Activated T-cell treated with anti-CD3 and anti-CD28 coated beads, Interleukin-2, amount 50 U/mL, for 1 hour (primary cell): ENCODE results near the gene PI4KA.
"Not testable (repeated sequence)": the region's sequence is repeated elsewhere in the genome, so short reads cannot be mapped to it uniquely, and the experiment has no call there.

Source experiments
- DNase-seq: peaks from one replicate; pipeline ENCODE4 v3.0.0-alpha.2; 2020

PI4KA gene

DNA sequence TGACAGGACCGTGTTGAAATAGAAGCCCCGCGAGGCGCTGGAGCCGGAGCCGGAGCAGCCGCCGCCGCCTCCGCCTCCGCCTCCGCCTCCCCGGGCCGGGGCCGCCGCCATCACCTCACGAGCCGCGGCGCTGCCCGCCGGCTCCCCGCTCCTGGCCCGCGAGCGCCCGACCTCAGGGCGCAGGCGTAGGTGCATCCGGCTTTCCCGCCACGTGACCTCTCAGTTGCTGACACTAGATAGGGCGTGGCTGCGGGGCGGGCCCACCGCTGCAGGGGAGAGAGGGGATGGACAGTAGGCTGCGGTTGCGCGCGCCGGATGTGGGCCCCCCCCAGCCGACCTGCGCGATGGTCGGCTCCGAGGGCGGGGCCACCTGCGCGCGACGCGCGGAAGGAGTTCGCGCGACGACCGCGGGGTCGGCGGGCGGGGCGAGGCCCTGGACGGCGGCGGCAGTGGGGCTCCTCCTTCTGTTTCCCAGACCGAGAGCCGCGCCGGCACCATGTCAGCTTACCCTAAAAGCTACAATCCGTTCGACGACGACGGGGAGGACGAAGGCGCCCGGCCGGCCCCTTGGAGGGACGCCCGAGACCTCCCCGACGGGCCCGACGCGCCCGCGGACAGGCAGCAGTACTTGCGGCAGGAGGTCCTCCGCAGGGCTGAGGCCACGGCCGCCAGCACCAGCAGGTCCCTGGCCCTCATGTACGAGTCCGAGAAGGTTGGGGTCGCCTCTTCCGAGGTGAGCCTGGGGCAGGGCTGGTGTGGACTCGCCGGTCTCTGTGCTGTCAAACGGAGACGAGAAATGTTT lies at the start of gene PI4KA, which contains the start of gene SNAP29:
Gene PI4KA (minus strand): TSS at position 197 of the 802 bp plus-strand sequence. CDS start 86 bp downstream, at position 111.
Gene SNAP29 (plus strand): TSS at position 393 of the 802 bp plus-strand sequence. CDS start 104 bp downstream, at position 497.
- peak; percentile 96 for DNase-seq

DNA sequence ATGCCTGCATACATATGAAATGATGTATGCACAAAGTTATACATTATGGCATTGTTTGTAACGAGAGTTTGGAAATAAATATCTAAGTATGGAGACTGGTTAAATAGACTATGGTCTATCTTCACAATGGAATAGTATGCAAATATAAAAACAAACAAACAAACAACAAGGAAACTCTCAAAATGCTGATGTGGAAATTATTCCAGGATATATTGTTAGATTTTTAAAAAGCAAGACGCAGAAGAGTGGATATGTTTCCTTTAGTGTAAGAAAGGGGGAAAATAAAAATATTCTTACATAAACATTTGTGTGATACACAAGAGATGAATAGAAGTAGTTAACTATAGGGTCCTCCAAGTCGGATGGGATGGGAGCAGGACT lies 47.8 kb upstream of the PI4KA start:
- no peak for DNase-seq

DNA sequence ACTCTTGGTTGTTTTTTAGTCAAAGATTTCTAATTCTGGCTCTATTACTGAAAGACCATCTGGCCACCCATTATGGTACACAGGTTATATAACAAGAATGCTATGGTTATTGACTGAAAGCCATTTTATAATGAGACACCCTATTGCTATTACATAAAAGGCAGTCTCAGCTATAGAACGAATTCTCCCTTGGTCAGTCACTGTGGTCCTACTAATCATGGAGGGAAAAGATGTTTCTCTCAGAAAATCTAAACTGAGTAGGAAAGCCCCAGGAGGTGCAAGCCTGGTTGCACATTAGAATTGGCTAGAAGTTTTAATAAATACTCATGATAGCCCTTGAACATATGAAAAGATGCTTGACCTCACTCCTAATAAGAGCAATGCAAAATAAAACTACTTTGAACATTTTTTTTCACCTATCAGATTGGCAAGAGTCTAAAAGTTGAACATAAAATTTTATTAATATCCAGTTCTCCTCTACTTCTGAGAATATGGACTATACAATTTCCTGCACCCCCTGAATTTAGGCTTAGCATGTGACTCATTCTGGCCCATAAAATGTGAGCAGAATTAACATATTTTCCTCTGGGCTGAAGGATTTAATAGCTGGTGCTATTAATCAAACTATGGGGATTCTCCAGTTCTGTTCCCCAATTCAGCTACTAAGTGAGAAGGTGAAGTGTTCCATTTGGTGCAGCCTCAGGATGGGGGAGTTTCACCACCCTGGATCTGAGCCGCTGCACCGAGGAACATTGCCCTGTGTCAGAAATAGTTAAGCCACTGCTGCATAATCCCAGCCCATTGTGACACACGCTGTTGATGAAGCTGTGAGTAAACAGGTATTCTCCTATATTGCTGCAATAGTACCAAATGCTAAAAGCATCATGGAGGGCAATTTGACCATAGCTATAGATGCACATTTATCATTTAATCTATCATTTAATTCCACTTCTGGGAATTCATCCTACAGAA lies 47.1 kb upstream of the PI4KA start:
- no peak for DNase-seq

DNA sequence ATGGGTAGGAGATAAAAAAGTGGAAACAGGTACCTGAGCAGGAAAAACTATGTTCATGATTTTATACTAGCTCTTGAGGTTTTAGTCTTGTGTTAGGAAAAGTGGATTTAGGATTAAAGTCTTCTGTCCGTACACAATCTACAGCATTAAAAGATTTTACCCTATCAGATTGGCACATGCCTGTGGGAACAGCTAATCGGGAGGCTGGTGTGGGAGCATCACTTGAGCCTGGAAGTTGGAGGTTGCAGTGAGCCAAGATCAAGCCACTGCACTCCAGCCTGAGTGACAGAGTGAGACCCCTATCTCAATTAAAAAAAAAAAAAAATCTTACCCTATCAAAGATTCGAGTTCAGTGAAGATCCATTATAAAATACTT lies 46.4 kb upstream of the PI4KA start:
- DNase-seq: no peak

DNA sequence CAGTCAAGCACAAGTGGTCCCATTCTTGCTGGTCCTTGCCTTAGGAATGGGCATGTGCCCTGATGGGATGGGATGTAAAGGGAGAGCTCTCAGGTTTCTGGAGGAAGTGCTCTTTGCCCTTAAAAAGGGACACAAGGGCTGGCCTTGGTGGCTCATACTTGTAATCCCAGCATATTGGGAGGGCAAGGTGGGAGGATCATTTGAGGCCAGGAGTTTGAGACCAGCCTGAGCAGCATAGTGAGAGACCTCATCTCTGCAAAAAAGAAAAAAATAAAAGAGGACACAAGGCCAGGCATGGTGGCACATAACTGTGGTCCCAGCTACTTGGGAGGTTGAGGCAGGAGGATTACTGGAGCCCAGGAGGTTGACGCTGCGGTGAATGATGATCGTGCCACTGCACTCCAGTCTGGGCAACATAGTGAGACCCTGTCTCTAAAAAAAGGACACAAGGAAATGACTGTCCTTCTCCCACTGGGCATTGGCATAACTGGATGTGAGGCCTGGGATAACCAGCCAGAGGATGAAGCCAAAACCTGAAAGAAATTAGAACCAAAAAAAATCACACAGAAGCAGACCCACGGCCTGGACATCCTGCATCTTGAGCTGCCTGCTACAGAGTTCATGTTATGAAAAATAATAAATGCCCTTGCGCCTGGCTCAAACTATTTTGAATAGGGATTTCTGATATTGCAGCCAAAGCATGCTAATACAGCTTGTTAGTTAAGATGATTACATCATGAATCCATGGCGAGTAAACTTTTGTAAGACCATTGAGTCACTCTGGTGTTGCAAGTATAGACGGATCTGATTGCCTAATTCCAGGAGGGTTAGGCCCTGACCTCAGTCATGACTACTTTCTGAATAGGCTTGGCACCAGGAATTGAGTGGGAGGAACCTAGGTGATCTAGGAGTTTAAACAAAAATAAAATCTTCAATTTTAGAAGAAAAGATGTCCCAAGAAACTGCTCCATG lies 45.7 kb upstream of the PI4KA start:
- no peak for DNase-seq

DNA sequence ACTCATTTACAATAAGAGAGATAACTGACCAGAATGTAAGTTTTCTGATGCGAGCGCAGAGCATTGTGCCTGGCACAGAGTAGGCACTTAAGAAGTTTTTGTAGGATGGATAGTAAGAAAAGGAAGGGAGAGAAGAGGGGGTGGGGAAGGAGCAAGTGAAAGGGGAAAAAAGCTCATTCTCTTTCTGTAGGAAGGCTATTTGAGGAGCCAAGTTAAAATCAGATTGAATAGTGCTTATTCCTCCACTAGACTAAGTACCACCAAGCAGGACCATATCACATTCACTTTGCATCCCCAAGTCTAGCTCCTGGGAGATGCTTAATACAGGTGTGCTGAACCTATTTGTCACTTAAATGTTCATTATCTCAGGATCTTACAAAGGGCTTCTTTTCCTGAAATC lies 44.5 kb upstream of the PI4KA start:
- no peak for DNase-seq

DNA sequence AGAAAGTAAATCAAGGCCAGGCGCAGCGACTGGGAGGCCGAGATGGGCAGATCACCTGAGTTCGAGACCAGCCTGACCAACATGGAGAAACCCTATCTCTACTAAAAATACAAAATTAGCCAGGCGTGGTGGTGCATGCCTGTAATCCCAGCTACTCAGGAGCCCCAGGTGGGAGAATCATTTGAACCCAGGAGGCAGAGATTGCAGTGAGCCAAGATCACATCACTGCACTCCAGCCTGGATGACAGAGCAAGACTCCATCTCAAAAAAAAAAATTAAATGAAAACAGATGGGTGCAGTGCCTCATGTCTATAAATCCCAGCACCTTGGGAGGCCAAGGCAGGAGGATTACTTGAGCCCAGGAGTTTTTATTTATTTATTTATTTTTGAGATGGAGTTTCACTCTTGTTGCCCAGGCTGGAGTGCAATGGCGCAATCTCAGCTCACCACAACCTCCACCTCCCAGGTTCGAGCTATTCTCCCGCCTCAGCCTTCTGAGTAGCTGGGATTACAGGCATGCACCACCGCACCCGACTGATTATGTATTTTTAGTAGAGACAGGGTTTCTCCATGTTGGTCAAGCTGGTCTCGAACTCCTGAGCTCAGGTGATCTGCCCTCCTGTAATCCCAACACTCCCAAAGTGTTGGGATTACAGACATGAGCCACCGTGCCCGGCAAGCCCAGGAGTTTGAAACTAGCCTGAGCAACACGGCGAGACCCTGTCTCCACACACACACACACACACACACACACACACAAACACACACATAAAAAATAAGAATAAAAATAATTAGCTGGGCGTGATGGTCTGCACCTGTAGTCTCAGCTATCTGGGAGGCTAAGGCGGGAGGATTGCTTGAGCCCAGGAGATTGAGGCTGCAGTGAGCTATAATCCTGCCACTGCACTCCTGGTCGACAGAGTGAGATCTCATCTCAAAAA lies 42.8 kb upstream of the PI4KA start:
- not testable (repeated sequence) for DNase-seq

DNA sequence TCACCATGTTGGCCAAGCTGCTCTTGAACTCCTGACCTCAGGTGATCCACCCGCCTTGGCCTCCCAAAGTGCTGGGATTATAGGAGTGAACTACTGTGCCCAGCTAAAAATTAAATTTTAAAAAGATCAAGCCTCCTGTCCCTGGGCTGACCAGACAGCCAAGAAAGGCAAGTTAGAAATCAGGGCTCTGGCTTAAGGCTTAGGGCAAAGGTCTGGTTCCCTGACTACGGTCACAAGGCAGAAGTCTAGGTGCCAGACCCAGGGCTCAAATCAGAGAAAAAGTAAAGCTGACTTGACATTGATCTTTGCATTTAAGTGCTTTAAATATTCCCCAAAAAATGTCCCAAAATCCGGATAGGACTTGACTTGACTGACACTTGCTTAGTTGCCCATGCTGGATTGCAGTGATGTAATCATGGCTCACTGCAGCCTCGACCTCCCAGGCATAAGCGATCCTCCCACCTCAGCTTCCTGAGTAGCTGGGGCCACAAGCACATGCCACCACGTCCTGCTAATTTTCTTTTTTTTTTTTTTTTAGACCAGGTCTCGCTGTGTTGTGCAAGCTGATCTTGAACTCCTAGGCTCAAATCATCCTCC lies 41.3 kb upstream of the PI4KA start:
- no peak for DNase-seq

DNA sequence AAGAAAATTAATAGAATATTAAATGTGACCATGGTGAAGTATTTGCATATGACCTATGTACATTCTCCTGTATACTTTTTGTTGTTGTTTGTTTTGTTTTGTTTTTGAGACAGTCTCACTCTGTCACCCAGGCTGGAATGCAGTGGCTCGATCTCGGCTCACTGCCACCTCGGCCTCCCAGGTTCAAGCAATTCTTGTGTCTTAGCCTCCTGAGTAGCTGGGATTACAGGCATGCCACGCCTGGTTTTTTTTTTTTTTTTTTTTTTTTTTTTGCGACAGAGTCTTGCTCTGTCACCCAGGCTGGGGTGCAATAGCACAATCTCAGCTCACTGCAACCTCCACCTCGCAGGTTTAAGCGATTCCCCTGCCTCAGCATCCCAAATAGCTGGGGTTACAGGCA lies 39.1 kb upstream of the PI4KA start:
- not testable (repeated sequence) for DNase-seq

DNA sequence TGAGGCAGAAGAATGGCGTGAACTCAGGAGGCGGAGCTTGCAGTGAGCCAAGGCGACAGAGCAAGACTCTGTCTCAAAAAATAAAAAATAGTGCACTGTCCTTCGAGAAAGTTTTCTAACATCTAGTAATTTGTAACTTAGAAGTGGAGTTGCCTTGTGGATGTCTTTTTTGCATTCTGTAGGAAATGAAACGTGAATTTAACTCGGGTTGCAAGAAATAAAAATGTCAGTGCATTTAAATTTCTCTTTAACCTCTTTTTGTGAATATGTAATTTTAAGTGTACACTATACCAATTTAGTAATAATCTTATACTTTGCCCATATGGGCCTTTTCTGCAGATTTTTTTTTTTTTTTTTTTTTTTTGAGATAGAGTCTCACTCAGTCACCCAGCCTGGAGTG lies 32.4 kb upstream of the PI4KA start:
- DNase-seq: no peak

DNA sequence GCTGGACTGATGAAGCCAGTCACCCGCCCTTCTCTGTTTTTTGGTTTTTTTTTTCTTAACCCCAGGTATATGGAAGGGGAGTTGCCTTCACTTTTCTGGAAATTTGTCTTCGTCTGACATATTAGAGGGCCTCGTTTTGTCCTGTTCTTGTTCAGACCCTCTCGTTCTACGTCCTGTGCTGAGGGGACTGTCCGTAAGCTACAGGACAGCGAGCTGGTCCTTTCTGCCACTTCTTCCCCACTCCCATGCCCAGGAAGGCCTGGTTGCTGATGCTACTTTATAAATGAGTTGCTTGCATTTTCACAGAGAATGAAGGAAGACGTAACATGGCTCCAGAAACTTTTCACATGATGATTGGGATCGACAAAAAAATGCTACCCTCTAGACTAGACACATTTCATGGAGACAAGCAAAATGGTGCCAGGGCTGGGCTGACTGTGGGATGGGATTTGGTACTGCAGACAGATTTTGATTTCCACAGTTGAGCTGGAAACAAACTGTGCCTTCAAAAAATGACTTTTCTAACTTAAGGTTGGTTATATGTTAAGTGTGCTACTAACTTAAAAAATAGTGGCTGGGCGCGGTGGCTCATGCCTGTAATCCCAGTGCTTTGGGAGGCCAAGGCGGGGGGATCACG lies 31.4 kb upstream of the PI4KA start:
- DNase-seq: no peak

DNA sequence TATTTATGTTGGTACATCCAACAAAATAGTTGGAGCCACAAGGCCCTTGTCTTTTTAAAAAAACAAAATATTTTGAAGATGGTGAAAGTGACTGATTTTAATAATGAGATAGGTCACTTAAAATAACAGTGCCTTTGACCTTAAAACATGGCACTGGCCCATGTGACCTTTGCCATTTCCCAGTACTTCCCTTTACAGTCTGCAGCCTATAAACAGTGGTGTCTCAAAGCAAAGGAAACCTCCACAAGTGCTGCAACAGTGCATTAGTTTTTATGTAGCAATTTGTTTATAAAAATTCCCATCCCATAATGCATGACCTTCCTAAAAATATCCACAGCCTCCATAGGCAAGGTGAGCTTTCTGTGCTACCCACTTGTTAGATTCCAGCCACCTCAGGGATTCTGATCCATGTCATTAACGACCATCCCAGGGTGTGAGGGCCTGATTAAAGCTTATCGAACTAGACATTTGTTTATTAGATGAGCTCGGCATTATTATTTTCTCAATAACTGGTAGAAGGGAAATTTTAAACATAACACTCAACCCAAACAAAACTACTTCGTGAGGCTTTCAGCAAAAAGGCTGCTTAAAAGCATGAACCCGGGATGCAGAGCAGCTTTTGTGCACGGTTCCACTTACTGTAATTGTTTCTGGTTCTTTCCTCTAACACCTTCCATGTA lies 30.6 kb upstream of the PI4KA start:
- DNase-seq: no peak

DNA sequence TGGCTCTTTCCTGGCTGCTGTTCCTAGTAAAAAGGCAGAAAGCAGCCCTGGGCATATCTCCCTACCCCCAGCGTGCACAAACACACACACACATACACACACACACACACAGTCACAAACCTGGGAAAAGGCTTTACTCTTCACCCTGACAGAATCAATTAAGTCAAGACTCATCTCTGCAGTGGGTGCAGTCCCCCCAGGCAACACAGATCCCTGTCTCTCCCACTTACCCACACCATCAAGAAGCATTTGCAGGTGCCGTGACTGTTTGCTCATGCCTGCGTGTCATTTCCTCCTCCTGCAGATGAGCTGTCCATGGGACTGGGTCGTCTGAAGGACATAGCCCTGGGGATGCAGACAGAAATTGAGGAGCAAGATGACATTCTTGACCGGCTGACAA lies 28.8 kb upstream of the PI4KA start:
- DNase-seq: no peak

DNA sequence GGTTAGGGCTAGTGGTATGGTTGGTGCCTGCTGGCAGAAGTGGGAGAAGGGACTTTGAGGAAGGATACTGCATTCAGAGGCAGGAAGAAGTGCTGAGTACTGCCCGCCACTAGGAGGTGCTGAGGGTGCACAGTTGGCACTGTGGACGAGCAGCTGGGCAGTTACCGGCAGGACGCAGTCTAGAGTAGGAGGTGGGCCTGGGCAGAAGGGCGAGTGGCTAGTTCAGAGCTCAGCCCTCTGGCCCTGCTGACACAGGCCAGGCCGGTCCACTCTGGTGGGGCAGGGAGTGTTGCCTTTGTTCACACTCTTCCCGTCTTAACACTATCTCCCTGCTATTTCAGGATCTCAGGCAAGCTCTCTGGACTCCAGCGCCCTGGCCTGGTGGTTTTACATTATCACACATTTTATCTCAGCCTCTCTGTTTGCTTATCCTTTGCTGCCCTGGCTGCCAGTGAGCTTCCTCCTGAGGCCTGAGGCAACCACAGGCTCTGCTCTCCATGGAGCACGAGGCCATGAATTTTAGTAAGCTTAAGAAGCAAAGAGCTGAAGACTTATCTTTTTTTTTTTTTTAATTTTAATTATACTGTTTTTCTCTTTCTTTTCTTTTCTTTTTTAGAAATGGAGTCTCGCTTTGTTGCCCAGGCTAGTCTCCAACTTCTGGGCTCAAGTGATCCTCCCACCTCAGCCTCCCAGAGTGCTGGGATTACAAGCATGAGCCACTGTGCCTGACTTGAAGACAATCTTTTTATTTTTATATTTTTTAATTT lies 27.1 kb upstream of the PI4KA start:
- DNase-seq: peak; percentile 43

DNA sequence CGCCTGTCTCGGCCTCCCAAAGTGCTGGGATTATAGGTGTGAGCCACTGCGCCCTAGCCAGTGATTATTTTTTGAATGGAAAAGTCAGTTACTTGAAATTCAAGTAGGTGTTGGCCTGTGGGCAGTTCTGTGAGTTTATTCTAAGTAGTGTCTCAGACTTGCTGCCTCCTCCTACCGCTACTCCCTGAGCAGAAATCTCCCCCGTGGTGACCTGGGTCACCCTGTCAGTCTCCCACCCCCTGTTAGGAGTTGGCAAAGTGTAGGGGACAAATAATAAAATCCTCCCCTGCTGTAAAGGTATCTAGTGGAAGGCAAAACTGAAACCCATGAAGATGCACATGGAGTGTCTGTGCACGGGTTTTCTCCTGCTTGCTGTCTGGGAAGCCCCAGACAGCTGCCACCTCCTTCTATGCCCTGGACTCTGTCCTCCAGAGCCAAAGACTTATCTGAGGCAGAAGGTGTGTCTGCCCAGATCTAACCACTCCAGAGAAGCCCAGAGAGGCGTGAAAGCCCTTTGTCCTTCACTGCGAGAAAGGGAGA lies 26.5 kb upstream of the PI4KA start:
- no peak for DNase-seq

DNA sequence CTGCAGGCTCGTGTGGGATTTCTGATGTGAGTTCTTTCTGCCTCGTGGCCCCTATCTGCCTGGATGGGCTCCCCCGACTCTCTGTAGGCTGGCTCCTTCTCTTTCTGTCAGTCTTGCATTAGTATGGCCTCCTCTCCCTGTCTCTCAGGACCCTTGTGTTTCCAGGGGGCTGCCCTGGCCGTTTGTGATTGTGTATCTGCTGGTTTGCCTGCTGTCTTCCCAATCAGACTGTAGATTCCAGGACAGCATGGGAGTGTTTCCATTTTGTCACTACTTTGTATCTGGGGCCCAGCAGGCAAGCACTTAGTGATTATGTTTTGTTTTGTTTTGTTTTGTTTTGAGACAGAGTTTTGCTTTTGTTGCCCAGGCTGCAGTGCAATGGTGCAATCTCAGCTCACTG lies 25.8 kb upstream of the PI4KA start:
- DNase-seq: no peak

DNA sequence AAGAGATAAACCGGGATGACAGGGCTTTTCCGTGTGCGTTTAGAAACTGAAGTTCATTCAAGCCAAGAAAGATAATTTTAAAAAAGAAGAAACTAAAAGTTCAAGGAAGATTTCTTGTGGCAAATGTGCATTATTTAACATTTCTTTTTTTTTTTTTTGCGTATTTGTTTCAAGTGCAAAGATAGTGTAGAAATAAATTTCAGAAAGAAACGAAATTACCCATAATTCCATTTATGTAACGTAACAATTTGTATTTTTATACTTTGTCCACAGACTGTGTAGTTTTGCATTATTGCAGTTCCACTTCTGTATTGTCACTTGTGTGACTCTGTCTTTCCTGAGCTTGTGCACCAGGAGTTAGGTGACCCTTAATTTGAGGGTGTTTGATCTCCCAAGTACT lies 24.2 kb upstream of the PI4KA start:
- DNase-seq: no peak
